Parathyroid adenoma (tissue), 2 donors: Measurements from ENCODE around the gene PRDM16.

Experiments
- H2AFZ ChIP-seq: fragments of 300-600 bp; sonication (generic); one replicate; pipeline ENCODE4 v1.7.0; 2017; ENCODE audit warnings: antibody characterized with exemption, mild to moderate bottlenecking
- H3K27ac ChIP-seq: fragments of 300-600 bp; sonication (generic); one replicate; pipeline ENCODE4 v1.7.0; 2017
- H3K27me3 ChIP-seq: fragments of 300-600 bp; sonication (generic); one replicate; pipeline ENCODE4 v1.7.0; 2017; ENCODE audit warnings: low read length; ENCODE audit not compliant: control insufficient read depth, insufficient read depth
- H3K36me3 ChIP-seq: fragments of 300-600 bp; sonication (generic); one replicate; pipeline ENCODE4 v1.7.0; 2017; ENCODE audit warnings: low read length; ENCODE audit not compliant: control insufficient read depth, insufficient read depth
- H3K4me1 ChIP-seq: fragments of 300-600 bp; sonication (generic); one replicate; pipeline ENCODE4 v1.7.0; 2017; ENCODE audit warnings: control low read depth
- H3K4me2 ChIP-seq: fragments of 300-600 bp; sonication (generic); one replicate; pipeline ENCODE4 v1.7.0; 2017; ENCODE audit warnings: low read length
- H3K4me3 ChIP-seq: fragments of 300-600 bp; sonication (generic); one replicate; pipeline ENCODE4 v1.7.0; 2017; ENCODE audit warnings: low read depth, low read length
- H3K79me2 ChIP-seq: fragments of 300-600 bp; sonication (generic); one replicate; pipeline ENCODE4 v1.7.0; 2017; ENCODE audit warnings: control low read depth
- H3K9ac ChIP-seq: fragments of 300-600 bp; sonication (generic); one replicate; pipeline ENCODE4 v1.7.0; 2017; ENCODE audit warnings: mild to moderate bottlenecking
- H3K9me3 ChIP-seq: fragments of 300-600 bp; sonication (generic); one replicate; pipeline ENCODE4 v1.7.0; 2017; ENCODE audit warnings: low read length; ENCODE audit not compliant: control insufficient read depth
- TF ChIP-seq, protein P1 (sequence below): fragments of 300-600 bp; sonication (generic); IDR thresholded peaks from one replicate; pipeline ENCODE4 v1.7.0; 2017; ENCODE audit warnings: antibody characterized with exemption, mild to moderate bottlenecking
- donor health status: primary hyperparathyroidism.

Gene PRDM16

GRCh38 chr1:3193811-3194210, 124.8 kb downstream of the PRDM16 start:
- no peak overlapping the region for H3K4me2 ChIP-seq
- H3K4me1 ChIP-seq: no peaks in the 10 kb centered on the region
- no peaks in the 10 kb centered on the region for H3K9me3 ChIP-seq
- no peak overlapping the region for H2AFZ ChIP-seq
- H3K4me3 ChIP-seq: no peak overlapping the region
- no peak overlapping the region for H3K9ac ChIP-seq
- H3K27ac ChIP-seq: no peak overlapping the region
- H3K79me2 ChIP-seq: no peaks in the 10 kb centered on the region
- TF ChIP-seq, protein P1, sequence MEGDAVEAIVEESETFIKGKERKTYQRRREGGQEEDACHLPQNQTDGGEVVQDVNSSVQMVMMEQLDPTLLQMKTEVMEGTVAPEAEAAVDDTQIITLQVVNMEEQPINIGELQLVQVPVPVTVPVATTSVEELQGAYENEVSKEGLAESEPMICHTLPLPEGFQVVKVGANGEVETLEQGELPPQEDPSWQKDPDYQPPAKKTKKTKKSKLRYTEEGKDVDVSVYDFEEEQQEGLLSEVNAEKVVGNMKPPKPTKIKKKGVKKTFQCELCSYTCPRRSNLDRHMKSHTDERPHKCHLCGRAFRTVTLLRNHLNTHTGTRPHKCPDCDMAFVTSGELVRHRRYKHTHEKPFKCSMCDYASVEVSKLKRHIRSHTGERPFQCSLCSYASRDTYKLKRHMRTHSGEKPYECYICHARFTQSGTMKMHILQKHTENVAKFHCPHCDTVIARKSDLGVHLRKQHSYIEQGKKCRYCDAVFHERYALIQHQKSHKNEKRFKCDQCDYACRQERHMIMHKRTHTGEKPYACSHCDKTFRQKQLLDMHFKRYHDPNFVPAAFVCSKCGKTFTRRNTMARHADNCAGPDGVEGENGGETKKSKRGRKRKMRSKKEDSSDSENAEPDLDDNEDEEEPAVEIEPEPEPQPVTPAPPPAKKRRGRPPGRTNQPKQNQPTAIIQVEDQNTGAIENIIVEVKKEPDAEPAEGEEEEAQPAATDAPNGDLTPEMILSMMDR: no peak
- H3K27me3 ChIP-seq: no peaks in the 10 kb centered on the region
- H3K36me3 ChIP-seq: no peaks in the 10 kb centered on the region

DNA sequence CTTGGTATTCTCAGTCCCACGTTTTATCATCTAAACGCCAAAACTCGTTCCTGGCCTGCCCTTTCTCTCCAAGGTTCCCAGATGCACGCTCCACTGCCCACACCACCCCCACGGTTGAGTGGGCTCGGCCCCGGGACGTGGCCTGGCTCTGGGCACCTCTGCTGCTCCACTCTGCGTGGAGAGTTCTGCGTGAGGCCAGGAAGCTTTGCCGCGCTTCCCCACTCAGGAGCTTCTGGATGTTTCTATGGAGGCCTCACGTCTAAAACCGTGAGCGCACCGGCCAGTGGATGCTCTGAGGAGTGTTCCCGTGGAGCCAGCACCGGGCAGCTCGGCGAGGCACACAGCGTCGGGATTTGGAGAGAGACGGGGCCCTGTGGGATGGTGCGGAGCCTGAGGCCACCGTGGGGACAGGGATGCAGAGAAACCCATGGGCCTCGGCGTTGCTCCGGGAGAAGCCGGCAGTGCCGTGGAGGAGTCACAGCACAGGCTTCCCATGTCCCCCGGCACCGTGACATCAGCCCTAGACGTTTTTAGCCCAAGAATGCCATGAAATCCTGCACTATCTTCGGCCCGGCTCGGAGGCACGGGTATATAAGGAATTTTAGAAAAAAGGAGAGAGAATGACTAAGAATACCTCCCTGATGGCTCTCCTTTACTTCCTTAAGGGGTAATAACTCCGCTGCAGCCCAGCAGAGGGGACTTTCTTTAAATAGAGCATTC, 125.9 kb downstream of the PRDM16 start:
- Histone ChIP-seq H3K4me1 (no peaks in the 10 kb centered on the region), H3K27me3 (no peaks in the 10 kb centered on the region), H3K4me2 (no peak overlapping the region), H3K9me3 (no peaks in the 10 kb centered on the region), H3K79me2 (no peaks in the 10 kb centered on the region), H3K36me3 (no peaks in the 10 kb centered on the region), H3K4me3 (no peak overlapping the region), H3K9ac (no peak overlapping the region), H2AFZ (no peak overlapping the region), H3K27ac (no peak overlapping the region)
- TF ChIP-seq, protein P1: no peak

- H3K4me1 ChIP-seq: no peaks in the 10 kb centered on the region
- no peak overlapping the region for H3K4me2 ChIP-seq
- no peak overlapping the region for H3K9ac ChIP-seq
- no peak overlapping the region for H3K4me3 ChIP-seq
- H3K36me3 ChIP-seq: no peaks in the 10 kb centered on the region
- H3K27ac ChIP-seq: no peak overlapping the region
- H3K79me2 ChIP-seq: no peaks in the 10 kb centered on the region
- no peak overlapping the region for H2AFZ ChIP-seq
- TF ChIP-seq, protein P1: no peak
- H3K9me3 ChIP-seq: no peaks in the 10 kb centered on the region
- H3K27me3 ChIP-seq: no peaks in the 10 kb centered on the region
Observed at GRCh38 chr1:3195480-3195815, 126.4 kb downstream of the PRDM16 start.

DNA sequence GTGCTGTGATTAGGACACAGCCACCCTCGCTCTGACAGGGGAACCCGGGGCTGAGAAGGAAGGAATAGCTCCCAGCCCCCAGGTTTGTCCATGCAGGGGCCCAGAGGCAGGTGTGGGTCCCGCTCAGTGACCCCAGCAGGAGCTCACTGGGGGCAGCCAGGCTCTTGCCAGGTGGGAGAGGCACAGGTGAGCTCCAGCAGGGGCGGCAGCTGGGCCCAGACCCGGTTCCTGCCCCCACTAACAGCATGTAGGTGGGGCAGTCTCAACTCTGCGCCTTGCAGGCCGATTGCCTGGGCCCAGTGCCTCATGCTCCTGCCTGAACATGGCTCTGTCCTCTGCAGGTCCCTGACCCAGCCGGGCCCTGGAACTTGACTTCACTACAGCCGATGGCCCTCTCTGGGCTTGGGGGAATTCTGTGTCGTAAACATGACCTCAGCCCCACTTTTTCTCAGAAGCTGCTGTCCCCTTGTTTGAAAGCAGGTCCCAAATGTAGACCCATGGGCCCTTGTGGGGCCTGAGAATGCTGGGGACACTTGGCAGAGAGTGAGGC, 127.0 kb downstream of the PRDM16 start:
- no peaks in the 10 kb centered on the region for H3K4me1 ChIP-seq
- no peak overlapping the region for H3K27ac ChIP-seq
- no peak overlapping the region for H3K9ac ChIP-seq
- no peaks in the 10 kb centered on the region for H3K79me2 ChIP-seq
- H3K27me3 ChIP-seq: no peaks in the 10 kb centered on the region
- H2AFZ ChIP-seq: no peak overlapping the region
- no peak overlapping the region for H3K4me2 ChIP-seq
- no peak overlapping the region for H3K4me3 ChIP-seq
- no peaks in the 10 kb centered on the region for H3K36me3 ChIP-seq
- TF ChIP-seq, protein P1: no peak
- no peaks in the 10 kb centered on the region for H3K9me3 ChIP-seq
